Measurements from ENCODE around the gene PALMD.

The PALMD gene

GRCh38 chr1:99669376-99669775, 23.5 kb downstream of the PALMD start:
- H3K4me3 ChIP-seq (ENCODE audit: low read depth, low read length): no peak overlapping the region
- no peak for TF ChIP-seq CTCF (IDR thresholded peaks at IDR 0.05; ENCODE audit: low read depth, low read length)
- DNase-seq (ENCODE audit: low read depth, low spot score): no peak
- in situ Hi-C loops (cut with HindIII; ENCODE audit: low sequenced_read_pairs): no loop called here

- no peak for DNase-seq (ENCODE audit: low read depth, low spot score)
- in situ Hi-C loops (cut with HindIII; ENCODE audit: low sequenced_read_pairs): no loop called here
- no peak overlapping the region for H3K4me3 ChIP-seq (ENCODE audit: low read depth, low read length)
- no peak for TF ChIP-seq CTCF (IDR thresholded peaks at IDR 0.05; ENCODE audit: low read depth, low read length)
These were observed 23.9 kb downstream of the PALMD start for GRCh38 chr1:99669821-99670220.

GRCh38 chr1:99670583-99670982, 24.7 kb downstream of the PALMD start:
- in situ Hi-C loops (cut with HindIII; ENCODE audit: low sequenced_read_pairs): no loop called here
- no peak for DNase-seq (ENCODE audit: low read depth, low spot score)
- H3K4me3 ChIP-seq (ENCODE audit: low read depth, low read length): no peak overlapping the region
- no peak for TF ChIP-seq CTCF (IDR thresholded peaks at IDR 0.05; ENCODE audit: low read depth, low read length)

- no peak for TF ChIP-seq CTCF (IDR thresholded peaks at IDR 0.05; ENCODE audit: low read depth, low read length)
- in situ Hi-C loops (cut with HindIII; ENCODE audit: low sequenced_read_pairs): no loop called here
- no peak overlapping the region for H3K4me3 ChIP-seq (ENCODE audit: low read depth, low read length)
- DNase-seq (ENCODE audit: low read depth, low spot score): no peak
These were observed 26.1 kb downstream of the PALMD start for GRCh38 chr1:99672038-99672437.

- in situ Hi-C loops (cut with HindIII; ENCODE audit: low sequenced_read_pairs): no loop called here
- no peak for DNase-seq (ENCODE audit: low read depth, low spot score)
- no peak for TF ChIP-seq CTCF (IDR thresholded peaks at IDR 0.05; ENCODE audit: low read depth, low read length)
- no peak overlapping the region for H3K4me3 ChIP-seq (ENCODE audit: low read depth, low read length)
These were observed 26.8 kb downstream of the PALMD start for GRCh38 chr1:99672530-99673213.

GRCh38 chr1:99673315-99673714, 27.4 kb downstream of the PALMD start:
- no peak for TF ChIP-seq CTCF (IDR thresholded peaks at IDR 0.05; ENCODE audit: low read depth, low read length)
- in situ Hi-C loops (cut with HindIII; ENCODE audit: low sequenced_read_pairs): no loop called here
- no peak for DNase-seq (ENCODE audit: low read depth, low spot score)
- no peak overlapping the region for H3K4me3 ChIP-seq (ENCODE audit: low read depth, low read length)
